ENCODE data around the gene VKORC1.

Gene VKORC1

DNA sequence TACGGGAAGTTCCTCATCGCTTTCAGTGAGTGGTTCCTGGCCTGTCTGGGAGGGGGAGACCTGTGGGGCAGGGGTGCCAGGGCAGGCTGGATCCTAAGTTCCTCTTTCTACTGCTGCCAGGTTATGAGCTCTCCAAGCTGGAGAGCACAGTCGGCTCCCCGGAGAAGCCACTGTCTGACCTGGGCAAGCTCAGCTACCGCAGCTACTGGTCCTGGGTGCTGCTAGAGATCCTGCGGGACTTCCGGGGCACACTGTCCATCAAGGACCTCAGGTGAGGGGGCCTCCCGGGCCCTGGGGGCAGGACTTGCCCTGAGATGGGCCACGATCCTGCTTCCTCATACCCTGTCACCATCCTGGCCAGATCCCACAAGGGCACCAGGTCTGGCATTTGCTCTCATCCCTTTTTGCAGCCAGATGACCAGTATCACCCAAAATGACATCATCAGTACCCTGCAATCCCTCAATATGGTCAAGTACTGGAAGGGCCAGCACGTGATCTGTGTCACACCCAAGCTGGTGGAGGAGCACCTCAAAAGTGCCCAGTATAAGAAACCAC lies 35.8 kb upstream of the VKORC1 start:
- no peak for DNase-seq (ENCODE audit: low read depth)

DNA sequence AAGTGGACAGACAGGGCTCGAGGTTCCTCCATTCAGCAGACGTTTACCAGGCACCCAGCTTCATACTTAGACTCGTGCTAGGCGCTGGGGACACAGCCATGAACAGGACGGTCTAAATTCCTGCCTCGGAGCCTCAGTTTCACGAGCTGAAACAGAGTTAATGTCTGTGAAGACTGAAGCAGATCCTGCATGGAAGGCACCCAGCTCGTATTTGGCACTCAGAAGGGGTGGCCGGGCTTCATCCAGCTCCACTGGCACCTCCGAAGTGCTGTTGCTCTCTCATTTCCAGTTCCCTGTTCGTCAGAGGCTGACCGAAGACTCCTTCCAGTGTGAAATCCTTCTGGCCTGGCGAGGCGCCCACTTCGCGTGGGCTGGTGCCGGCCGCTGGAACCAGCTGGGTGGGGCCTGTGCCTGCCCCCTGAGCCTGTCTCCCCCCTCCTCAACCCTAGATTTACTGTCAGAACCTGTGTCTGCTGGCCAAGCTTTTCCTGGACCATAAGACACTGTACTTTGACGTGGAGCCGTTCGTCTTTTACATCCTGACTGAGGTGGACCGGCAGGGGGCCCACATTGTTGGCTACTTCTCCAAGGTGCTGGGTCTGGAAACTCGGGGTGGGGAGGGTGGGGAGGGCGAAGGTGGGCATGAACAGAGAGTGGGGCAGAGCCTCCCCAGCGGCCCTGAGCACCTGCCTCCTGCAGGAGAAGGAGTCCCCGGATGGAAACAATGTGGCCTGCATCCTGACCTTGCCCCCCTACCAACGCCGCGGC lies 35.2 kb upstream of the VKORC1 start:
- no peak for DNase-seq (ENCODE audit: low read depth)

DNA sequence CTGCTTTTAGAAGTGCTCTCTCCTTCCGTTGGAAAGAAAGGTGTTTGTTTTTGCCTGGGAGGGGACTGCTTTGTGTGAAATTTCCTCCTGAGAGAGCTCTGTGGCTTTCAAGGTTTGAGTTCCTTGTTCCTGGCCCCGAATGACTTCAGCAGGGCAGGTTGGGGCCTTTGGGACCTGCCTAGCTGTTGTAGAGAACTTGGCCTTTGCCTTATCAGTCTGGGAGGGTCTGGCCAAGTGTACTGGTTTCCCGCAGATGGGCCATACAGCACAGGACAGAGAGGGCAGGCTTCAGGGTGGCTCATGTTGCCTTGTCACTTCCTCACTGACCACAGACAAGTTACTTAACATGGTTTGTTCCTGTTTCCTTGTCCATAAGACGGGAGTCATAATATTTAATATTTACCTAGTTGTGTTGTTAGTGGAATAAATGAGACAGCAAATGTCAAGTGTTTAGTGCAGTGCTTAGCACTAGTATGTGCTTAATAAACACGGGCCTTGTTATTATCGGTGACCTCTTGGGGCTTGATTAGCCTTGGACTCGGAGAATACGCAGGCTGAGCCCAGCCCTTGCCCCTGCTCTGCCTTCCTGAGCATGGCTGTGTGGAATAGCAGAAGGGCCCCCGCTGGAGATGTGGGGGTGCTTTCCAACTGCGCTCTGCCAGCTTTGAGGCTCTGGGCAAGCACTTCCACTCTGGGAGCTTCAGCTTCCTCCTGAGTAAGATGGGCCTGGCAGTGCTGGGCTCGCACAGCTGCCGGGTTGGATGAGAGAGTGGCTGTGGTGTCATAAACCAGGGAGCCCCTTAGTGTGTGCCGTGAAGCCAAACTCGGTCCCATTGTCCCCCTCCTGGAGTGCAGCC lies 34.3 kb upstream of the VKORC1 start:
- DNase-seq (ENCODE audit: low read depth) = no peak

DNA sequence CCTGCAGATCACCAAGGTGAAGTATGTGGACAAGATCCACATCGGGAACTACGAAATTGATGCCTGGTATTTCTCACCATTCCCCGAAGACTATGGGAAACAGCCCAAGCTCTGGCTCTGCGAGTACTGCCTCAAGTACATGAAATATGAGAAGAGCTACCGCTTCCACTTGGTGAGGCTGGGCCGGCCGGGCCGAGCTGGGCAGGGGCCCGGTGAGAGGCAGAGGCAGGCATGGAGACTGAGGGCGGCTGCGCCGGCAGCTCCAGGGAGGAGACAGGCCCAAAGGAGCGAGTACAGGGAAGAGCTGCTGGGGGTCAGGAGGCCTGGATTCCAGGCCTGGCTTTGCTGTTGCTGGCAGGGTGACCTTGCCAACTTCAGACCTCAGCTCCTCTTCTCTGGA lies 32.6 kb upstream of the VKORC1 start:
- no peak for DNase-seq (ENCODE audit: low read depth)

DNA sequence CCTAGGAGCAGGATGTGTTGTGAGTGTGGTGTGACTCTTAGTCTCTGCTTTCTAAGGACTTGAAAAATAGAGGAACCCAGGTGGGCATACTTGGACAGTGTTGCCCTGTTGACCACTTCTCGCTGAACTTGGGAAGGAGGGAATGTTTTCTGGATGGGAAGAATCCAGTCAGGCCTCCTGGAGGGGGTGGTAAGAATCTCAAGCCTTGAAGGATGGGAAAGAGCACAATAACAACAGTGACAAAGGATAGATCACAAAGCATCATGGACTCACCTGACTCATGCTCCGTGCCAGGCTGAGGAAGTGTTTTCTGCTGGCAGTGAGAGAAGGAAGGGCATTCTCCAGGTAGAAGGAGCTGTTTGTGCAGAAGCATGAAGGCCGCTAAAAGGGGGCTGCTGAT lies 31.2 kb upstream of the VKORC1 start:
- no peak for DNase-seq (ENCODE audit: low read depth)

DNA sequence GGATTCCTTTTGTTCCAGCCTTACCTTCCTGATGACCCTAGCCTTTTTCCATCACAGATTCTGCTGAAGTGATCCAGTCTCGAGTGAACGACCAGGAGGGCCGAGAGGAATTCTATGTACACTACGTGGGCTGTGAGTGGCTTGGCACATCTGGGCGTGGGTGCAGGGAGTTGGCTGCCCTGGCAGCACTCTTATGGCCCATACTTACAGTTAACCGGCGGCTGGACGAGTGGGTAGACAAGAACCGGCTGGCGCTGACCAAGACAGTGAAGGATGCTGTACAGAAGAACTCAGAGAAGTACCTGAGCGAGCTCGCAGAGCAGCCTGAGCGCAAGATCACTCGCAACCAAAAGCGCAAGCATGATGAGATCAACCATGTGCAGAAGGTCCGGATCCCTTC lies 25.5 kb upstream of the VKORC1 start:
- DNase-seq (ENCODE audit: low read depth) = no peak

DNA sequence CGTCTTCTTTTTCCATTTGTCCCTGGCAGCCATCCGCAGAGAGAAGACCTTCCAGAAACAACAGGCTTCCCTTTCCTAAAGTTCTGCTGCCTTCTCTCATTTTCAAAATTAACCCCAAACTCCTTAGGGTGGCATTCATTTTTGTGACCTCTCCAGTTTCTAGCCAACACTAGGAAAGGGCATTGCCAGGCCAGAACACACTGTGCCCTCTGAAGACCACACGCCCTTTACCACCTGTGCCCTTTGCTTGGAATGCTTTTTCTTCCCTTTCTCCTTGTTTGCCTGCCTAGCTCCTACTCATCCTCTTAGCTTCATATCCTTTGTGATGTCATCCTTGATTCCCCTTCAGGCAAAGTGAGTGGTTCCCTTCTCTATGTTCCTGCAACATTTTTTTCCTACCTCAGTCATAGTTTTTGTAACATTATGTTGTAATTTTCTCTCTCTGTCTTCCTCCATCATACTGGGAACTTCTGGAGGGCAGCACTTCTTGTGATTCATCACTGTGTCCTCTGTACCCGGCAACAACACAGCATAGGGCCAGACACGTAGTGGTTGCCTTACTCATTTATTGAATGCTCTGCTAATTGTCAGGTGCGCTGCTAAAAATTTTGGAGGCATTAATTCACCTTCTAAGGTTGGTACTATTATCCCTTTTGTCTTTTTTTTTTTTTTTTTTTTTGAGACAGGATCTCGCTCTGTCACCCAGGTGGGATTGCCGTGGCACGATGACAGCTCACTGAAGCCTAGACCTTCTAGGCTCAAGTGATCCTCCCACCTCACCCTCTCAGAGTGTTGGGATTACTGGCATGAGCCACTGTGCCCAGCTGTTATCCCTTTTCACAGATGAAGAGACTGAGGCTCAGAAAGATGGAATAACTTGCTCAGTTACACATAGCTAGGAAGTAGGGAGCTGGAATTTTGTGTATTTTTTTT lies 23.9 kb upstream of the VKORC1 start:
- no peak for DNase-seq (ENCODE audit: low read depth)

DNA sequence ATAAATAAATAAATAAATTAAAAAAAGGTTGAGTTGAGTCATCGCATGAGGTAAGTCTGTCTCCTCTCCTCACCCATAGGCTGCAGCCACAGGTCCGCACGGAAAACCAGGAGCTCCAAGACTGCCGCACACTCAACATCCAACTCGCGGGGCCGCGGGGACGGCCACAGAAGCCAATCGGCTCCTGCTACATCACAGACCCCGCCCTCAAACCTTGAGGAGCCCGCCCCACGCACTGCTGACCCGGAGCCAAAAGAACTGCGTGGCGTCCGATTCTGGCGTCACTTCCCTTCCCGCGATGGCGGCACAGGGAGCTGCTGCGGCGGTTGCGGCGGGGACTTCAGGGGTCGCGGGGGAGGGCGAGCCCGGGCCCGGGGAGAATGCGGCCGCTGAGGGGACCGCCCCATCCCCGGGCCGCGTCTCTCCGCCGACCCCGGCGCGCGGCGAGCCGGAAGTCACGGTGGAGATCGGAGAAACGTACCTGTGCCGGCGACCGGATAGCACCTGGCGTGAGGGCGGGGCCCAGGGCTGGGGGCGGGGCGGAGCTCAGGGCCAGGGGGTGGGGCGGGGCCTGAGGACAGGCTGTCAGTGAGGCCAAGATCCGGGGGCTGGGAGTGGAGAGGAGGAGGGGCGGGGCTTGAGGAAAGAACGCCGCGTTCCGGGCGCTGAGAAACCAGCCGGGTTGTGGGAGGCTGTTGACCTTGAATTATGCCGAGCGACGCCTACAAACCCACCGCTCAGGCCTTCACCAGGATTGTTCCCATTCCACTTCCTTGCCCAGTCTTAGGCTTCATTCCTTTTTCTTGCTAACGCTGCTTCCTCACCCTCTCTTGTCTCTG lies 23.0 kb upstream of the VKORC1 start, which contains the start of gene KAT8:
KAT8 (plus strand) TSS at position 281 of the 839 bp plus-strand sequence; CDS start at position 299, 18 bp downstream.
- DNase-seq (ENCODE audit: low read depth) = peak; percentile 95

DNA sequence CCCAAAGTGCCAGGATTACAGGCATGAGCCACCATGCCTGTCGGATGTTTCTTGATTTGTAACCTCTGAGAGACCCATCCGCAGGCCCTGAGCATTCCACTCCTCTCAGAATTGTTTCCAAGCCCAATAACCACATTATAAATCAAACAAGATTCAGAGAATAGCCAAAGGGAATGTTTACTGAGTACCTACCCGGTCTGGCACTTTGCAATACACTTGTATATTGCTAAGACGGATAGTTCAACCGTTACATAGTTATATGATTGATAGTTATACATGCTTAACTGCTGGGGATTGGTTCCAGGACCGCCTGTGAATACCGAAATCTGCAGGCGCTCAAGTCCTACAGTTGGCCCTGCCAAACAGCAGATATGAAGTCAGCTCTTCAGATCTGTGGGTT lies 19.9 kb upstream of the VKORC1 start:
- no peak for DNase-seq (ENCODE audit: low read depth)

DNA sequence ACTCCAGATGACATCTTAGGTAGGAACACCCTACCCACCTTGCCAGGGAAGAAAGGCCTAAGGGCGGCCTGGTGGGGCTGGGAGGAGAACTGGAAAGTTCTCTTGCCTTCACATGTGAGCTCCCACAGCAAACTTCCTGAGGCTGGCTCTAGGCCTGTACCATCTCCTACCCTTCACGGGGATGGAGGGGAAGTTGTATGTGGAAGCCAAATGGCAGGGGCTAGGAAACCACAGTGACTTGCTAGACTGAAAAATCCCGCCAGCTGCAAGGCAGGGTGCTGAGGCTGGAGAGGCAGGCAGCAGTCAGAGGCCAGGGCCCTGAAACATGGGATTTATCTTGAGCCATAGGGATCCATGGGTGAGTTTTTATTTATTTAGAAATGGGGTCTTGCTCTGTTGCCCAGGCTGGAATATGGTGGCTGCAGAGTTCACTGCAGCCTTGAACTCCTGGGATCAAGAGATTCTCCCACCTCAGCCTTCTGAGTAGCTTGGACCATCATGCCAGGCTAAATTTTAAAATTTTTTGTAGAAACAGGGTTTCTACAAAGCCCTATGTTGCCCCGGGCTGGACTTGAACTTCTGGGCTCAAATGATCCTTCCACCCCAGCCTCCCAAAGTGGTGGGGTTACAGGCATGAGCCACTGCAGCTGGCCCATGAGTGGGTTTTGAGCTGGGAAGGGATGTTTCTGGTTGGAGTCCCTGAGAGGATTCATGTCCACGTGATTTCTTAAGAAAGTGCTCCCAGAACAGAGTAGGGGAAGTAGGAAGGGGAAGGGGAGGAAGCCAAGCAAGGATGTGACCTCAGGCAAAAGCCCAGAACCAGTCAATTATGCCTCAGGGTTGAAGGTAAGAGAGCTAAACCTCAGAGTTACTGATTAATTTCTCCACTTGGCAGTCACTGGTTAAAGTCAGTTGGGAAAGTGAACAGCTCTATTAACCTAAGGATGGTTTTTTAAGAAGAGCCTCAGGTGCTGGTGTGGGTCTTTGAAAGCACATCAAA lies 18.8 kb upstream of the VKORC1 start:
- DNase-seq (ENCODE audit: low read depth) = no peak

DNA sequence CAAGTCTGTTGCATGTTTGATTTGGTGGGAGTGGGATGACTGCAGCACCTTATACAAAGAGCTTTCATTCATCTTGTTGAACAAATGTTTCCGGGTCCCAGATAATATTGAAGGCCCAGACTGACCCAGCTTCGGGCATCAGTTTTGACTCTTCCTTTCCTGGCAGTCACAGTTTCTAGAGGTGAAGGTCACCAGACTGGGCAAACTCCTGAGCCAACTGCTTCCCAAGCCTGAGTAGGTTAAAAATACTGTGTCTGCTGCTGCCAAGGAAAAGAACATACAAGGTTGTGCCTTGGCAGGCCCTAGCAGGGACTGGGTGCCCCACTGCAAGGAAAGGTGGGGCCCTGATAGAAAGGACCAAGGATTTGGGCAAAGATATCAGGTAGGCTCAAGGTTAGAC lies 18.1 kb upstream of the VKORC1 start:
- DNase-seq (ENCODE audit: low read depth) = no peak

DNA sequence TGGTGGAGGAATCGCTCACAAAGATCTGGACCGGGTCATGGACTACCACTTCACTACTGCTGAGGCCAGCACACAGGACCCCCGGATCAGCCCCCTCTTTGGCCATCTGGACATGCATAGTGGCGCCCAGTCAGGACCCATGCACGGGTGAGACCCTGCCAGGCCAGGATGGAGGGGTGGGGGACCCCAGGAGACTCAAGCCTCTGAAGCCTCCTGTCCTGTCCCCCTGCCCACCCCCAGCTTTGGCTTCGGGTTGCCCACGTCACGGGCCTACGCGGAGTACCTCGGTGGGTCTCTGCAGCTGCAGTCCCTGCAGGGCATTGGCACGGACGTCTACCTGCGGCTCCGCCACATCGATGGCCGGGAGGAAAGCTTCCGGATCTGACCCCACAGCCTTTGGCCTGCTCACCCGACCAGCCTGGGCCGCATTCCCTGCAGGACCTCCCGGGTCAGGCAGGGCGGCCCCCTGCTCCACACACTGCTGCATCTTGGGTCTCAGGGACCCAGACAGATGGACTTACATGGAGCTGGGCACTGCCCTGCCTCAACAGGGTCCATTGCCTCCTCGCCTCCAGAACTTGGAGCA lies 17.4 kb upstream of the VKORC1 start:
- no peak for DNase-seq (ENCODE audit: low read depth)

DNA sequence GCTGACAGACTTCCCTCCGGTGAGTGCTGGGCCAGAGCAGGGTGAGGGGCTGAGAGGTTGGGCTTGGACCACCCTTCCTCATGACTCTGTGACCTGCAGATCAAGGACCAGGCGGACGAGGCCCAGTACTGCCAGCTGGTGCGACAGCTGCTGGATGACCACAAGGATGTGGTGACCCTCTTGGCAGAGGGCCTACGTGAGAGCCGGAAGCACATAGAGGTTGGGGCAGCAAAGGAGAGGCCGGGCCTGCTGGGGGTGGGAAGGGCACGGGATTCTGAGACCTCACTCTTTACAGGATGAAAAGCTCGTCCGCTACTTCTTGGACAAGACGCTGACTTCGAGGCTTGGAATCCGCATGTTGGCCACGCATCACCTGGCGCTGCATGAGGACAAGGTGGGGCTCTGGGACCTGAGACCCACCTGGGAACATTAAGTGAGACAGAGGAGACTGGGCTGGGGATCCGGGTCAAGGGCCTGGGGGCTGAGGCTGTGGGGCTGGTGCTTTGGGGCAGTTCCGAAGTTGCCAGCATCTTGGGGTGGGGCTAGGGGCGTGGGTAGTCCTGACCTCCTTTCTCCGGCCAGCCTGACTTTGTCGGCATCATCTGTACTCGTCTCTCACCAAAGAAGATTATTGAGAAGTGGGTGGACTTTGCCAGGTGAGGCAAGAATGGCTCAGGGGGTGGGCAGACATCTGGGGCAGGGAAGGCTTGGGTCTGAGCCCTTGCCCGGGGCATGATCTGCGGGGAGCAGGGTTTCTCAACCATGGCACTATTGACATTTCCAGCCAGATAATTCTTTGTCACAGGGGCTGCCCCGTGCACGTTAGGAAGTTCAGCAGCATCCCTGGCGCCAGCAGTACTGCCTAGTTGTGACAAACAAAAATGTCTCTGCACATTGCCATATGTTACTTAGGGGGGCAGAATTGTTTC lies 15.8 kb upstream of the VKORC1 start:
- no peak for DNase-seq (ENCODE audit: low read depth)

DNA sequence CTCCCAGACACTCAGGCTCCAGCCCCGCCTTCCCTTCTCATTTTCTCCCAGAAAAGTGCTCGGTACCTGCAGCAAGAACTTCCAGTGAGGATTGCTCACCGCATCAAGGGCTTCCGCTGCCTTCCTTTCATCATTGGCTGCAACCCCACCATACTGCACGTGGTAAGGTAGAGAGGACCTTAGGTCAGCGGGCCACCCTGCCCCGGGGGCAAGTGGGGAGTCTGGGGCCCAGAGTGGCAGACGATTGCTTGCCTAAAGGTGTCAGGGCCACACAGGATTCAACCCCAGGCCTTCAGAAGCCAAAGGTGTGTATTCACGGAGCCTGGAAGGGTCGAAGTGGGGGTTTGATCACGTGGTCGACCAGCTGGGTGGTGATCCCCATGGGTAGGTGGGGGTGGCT lies 15.0 kb upstream of the VKORC1 start:
- no peak for DNase-seq (ENCODE audit: low read depth)

DNA sequence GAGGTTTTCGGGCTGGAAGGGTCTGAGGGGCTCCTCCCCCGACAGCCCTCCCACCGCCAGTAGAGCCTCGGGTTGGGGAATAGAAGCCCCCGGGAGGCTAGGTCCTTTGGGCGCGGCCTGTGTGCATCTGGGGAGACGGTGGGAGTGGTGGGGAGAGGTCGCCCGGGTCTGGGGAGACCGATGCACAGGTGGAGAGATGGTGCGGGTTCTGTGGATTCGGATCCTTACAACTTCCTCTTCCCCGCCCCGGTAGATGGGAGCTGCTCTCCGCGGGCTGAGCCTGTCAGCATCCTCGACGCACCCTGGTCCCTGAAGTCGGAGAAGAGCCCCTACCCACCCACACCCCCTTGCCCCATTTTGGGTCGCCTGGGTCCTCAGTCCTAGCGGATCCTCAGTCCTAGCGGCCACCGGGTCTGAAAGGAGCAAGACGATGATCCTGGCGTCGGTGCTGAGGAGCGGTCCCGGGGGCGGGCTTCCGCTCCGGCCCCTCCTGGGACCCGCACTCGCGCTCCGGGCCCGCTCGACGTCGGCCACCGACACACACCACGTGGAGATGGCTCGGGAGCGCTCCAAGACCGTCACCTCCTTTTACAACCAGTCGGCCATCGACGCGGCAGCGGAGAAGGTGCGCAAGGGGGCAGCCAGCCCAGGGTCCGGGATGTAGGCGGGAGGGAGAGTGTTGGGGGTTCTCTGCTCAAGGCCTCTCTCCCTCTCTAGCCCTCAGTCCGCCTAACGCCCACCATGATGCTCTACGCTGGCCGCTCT lies 14.4 kb upstream of the VKORC1 start:
- DNase-seq (ENCODE audit: low read depth) = no peak

DNA sequence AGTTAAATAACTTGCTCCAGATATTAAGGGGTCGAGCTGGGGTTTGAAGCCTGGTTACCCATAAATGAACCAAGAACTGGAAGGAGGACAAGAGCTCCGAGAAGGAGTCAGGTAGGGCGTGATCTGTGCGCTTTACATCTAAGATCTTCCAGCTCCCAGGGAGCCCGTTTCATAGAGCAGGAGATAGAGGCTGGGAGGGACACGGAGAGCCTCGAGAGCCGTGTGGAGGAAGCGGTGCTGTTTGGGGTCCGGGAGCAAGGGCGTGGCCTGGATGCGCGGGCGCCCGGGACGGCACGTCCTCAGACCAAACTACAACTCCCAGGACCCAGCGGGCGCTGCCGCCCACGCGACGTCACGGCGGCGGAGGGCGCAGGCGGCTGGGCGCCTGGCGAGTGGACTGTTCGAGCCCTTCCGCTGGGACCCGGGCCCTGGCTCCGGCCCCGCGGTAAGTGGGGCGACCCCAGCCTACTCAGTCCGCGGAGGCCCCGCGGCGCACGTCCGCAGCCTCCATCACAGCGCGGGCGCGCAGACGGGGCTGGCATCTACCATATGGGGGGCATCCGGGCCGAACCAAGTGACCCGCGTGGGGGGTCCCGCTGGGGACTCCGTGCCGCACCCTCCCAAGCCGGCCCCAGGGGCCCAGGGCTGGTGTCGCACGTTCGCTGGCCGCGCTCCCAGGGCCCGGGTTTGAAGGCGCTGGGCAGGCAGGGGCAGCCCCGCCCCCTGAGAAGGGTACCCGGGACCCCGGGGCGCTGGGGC lies 13.6 kb upstream of the VKORC1 start, which contains the start of gene BCKDK:
BCKDK (plus strand) TSS at position 352 of the 759 bp plus-strand sequence. CDS start 838 bp downstream, outside the sequence.
- DNase-seq (ENCODE audit: low read depth) = peak; percentile 65
